T-helper 1 cell (primary cell): Measurements from ENCODE around the gene TRPM4.
A peak's percentile ranks its signal among the peaks of the same experiment; 100 is the strongest.
"Not testable (repeated sequence)": the region's sequence is repeated elsewhere in the genome, so short reads cannot be mapped to it uniquely, and the experiment has no call there.

Source experiments
- DNase-seq, 5 donors: peaks; one replicate each; pipeline ENCODE4 v3.0.0-alpha.2; 2012 to 2020
- total RNA-seq, 4 donors: gene quantifications; one replicate each; lab custom pipeline; 2026; lab: John Stamatoyannopoulos, UW

Gene TRPM4
- total RNA-seq: 0 to 0.15 (median 0.06) reads per million in 4 donors

- peak in 1 of 5 donors; percentile 26 for DNase-seq
Observed at GRCh38 chr19:49157445-49158224, at the start of gene TRPM4. Gene TRPM4, plus strand, starts transcription at chr19:49157792. Its CDS starts 75 bp downstream, at chr19:49157867.

- DNase-seq: no peak
Observed at GRCh38 chr19:49109051-49109450, 48.5 kb upstream of the TRPM4 start.

GRCh38 chr19:49109569-49110233 lies 47.9 kb upstream of the TRPM4 start:
- DNase-seq: no peak

- no peak for DNase-seq
Observed at GRCh38 chr19:49110567-49110966, 47.0 kb upstream of the TRPM4 start.

- no peak for DNase-seq
Observed at GRCh38 chr19:49111218-49111998, 46.2 kb upstream of the TRPM4 start.

- DNase-seq: peak; percentile 60 to 82 (median 68)
Observed at GRCh38 chr19:49113762-49114629, 43.6 kb upstream of the TRPM4 start, which contains the start of gene LIN7B. Gene LIN7B, plus strand, starts transcription at chr19:49114370. Its CDS starts 35 bp downstream, at chr19:49114405.

- DNase-seq: peak in 2 of 5 donors; percentile 29 to 51
Observed at GRCh38 chr19:49114630-49115363, 42.8 kb upstream of the TRPM4 start.

GRCh38 chr19:49116544-49116943 lies 41.0 kb upstream of the TRPM4 start:
- no peak for DNase-seq

GRCh38 chr19:49117677-49118564 lies 39.7 kb upstream of the TRPM4 start:
- DNase-seq: no peak

GRCh38 chr19:49118565-49119410 lies 38.8 kb upstream of the TRPM4 start, which contains the start of gene C19orf73:
Gene C19orf73, minus strand, starts transcription at chr19:49119143. Its CDS starts 121 bp downstream, at chr19:49119022.
- peak; percentile 92 to 96 (median 94) for DNase-seq

- peak in 1 of 5 donors; percentile 19 for DNase-seq
Observed at GRCh38 chr19:49119411-49120324, 37.9 kb upstream of the TRPM4 start, which contains the start of gene PPFIA3. Gene PPFIA3, plus strand, starts transcription at chr19:49119544. Its CDS starts 8,330 bp downstream, at chr19:49127874.

- DNase-seq: no peak
Observed at GRCh38 chr19:49120325-49120683, 37.3 kb upstream of the TRPM4 start.

GRCh38 chr19:49120868-49121267 lies 36.7 kb upstream of the TRPM4 start:
- DNase-seq: no peak

GRCh38 chr19:49121841-49122240 lies 35.8 kb upstream of the TRPM4 start:
- DNase-seq: not testable (repeated sequence)

GRCh38 chr19:49123285-49123684 lies 34.3 kb upstream of the TRPM4 start:
- not testable (repeated sequence) for DNase-seq

- no peak for DNase-seq
Observed at GRCh38 chr19:49125025-49125731, 32.4 kb upstream of the TRPM4 start.

GRCh38 chr19:49126575-49126974 lies 31.0 kb upstream of the TRPM4 start:
- no peak for DNase-seq
